ENCODE results near the gene PRADC1. TPM values are rescaled to one million over a fixed set of nuclear protein-coding genes. Genes with fewer than 3 reads are reported as not detected.

PRADC1 gene
- total and polyA plus RNA-seq, 2 donors (not counting 1 experiment from before 2014, with no cell fraction given) = 11.7 to 12.3 TPM

GRCh38 chr2:73217826-73218225 lies 15.2 kb downstream of the PRADC1 start:
- no peak overlapping the region for H3K4me3 ChIP-seq (replicated peaks in 1 of 4; ENCODE audit: control extremely low read depth in 1 of 4, insufficient read depth in 1 of 4, low read depth in 3 of 4, low read length in 4 of 4)
- H3K4me1 ChIP-seq (ENCODE audit: control insufficient read depth, extremely low read depth, insufficient read depth, low read length) = no peaks in the 10 kb centered on the region
- H3K27me3 ChIP-seq (ENCODE audit: control insufficient read depth, insufficient read depth, low read length) = no peaks in the 10 kb centered on the region
- H3K79me2 ChIP-seq (ENCODE audit: control insufficient read depth, insufficient read depth, low read length) = peaks cover 16% of the 10 kb centered on the region
- no peaks in the 10 kb centered on the region for H3K9me3 ChIP-seq (ENCODE audit: control insufficient read depth, insufficient read depth, low read depth, low read length)
- TF ChIP-seq CTCF (conservative IDR thresholded peaks at IDR 0.05 in 1 of 2, IDR thresholded peaks at IDR 0.05 in 1 of 2; ENCODE audit: low read depth in 1 of 2, low read length in 2 of 2) = no peak
- no peak for TF ChIP-seq EZH2 (IDR thresholded peaks at IDR 0.05; ENCODE audit: low read length, missing control alignments)
- H3K4me2 ChIP-seq (ENCODE audit: extremely low read depth, insufficient read depth, low read length) = no peak overlapping the region
- no peak overlapping the region for H2AFZ ChIP-seq (ENCODE audit: low read length)
- no peak for DNase-seq (ENCODE audit: low read depth in 2 of 2)
- peaks cover 4% of the 10 kb centered on the region for H3K36me3 ChIP-seq (ENCODE audit: control insufficient read depth, insufficient read depth, low read length)
- H4K20me1 ChIP-seq (ENCODE audit: control insufficient read depth, extremely low read depth, insufficient read depth, low read length) = no peaks in the 10 kb centered on the region
- no peak overlapping the region for H3K9ac ChIP-seq (ENCODE audit: insufficient read depth, low read length)
- no peak overlapping the region for H3K27ac ChIP-seq (ENCODE audit: insufficient read depth, low read length)

GRCh38 chr2:73217160-73217559 lies 15.9 kb downstream of the PRADC1 start:
- Histone ChIP-seq H3K4me1 (ENCODE audit: control insufficient read depth, extremely low read depth, insufficient read depth, low read length) (no peaks in the 10 kb centered on the region), H3K36me3 (ENCODE audit: control insufficient read depth, insufficient read depth, low read length) (peaks cover 1% of the 10 kb centered on the region), H3K4me2 (ENCODE audit: extremely low read depth, insufficient read depth, low read length) (no peak overlapping the region), H3K9ac (ENCODE audit: insufficient read depth, low read length) (no peak overlapping the region), H3K9me3 (ENCODE audit: control insufficient read depth, insufficient read depth, low read depth, low read length) (no peaks in the 10 kb centered on the region), H3K4me3 (replicated peaks in 1 of 4; ENCODE audit: control extremely low read depth in 1 of 4, insufficient read depth in 1 of 4, low read depth in 3 of 4, low read length in 4 of 4) (no peak overlapping the region), H3K27ac (ENCODE audit: insufficient read depth, low read length) (no peak overlapping the region), H3K27me3 (ENCODE audit: control insufficient read depth, insufficient read depth, low read length) (no peaks in the 10 kb centered on the region), H2AFZ (ENCODE audit: low read length) (no peak overlapping the region), H4K20me1 (ENCODE audit: control insufficient read depth, extremely low read depth, insufficient read depth, low read length) (no peaks in the 10 kb centered on the region), H3K79me2 (ENCODE audit: control insufficient read depth, insufficient read depth, low read length) (peaks cover 16% of the 10 kb centered on the region)
- DNase-seq (ENCODE audit: low read depth in 2 of 2) = no peak
- no peak for TF ChIP-seq EZH2 (IDR thresholded peaks at IDR 0.05; ENCODE audit: low read length, missing control alignments)

- no peak overlapping the region for H3K9ac ChIP-seq (ENCODE audit: insufficient read depth, low read length)
- H3K27ac ChIP-seq (ENCODE audit: insufficient read depth, low read length) = no peak overlapping the region
- peaks cover 16% of the 10 kb centered on the region for H3K79me2 ChIP-seq (ENCODE audit: control insufficient read depth, insufficient read depth, low read length)
- H3K36me3 ChIP-seq (ENCODE audit: control insufficient read depth, insufficient read depth, low read length) = no peaks in the 10 kb centered on the region
- no peaks in the 10 kb centered on the region for H3K27me3 ChIP-seq (ENCODE audit: control insufficient read depth, insufficient read depth, low read length)
- peak overlapping the region in 3 of 4 experiments; percentile 77 to 84 (median 83) for H3K4me3 ChIP-seq (replicated peaks in 1 of 4; ENCODE audit: control extremely low read depth in 1 of 4, insufficient read depth in 1 of 4, low read depth in 3 of 4, low read length in 4 of 4)
- no peaks in the 10 kb centered on the region for H4K20me1 ChIP-seq (ENCODE audit: control insufficient read depth, extremely low read depth, insufficient read depth, low read length)
- H3K4me1 ChIP-seq (ENCODE audit: control insufficient read depth, extremely low read depth, insufficient read depth, low read length) = no peaks in the 10 kb centered on the region
- no peak for DNase-seq (ENCODE audit: low read depth in 2 of 2)
- no peak overlapping the region for H2AFZ ChIP-seq (ENCODE audit: low read length)
- H3K9me3 ChIP-seq (ENCODE audit: control insufficient read depth, insufficient read depth, low read depth, low read length) = no peaks in the 10 kb centered on the region
- no peak for TF ChIP-seq CTCF (conservative IDR thresholded peaks at IDR 0.05 in 1 of 2, IDR thresholded peaks at IDR 0.05 in 1 of 2; ENCODE audit: low read depth in 1 of 2, low read length in 2 of 2)
- TF ChIP-seq EZH2 (IDR thresholded peaks at IDR 0.05; ENCODE audit: low read length, missing control alignments) = no peak
- peak overlapping the region; percentile 93 for H3K4me2 ChIP-seq (ENCODE audit: extremely low read depth, insufficient read depth, low read length)
These were observed 17.8 kb downstream of the PRADC1 start for GRCh38 chr2:73215254-73215653.

Measured in fibroblast of lung (primary cell).